Neural cell (in vitro differentiated cells): ENCODE data around the gene ST14. TPM values are rescaled to one million over a fixed set of nuclear protein-coding genes. Genes with fewer than 3 reads are reported as not detected.

Experiments
- H2AFZ ChIP-seq: fragments of 200-600, 300-800 bp; sonication (generic), shearing (Covaris generic); 2 replicates; pipeline ENCODE4 v1.6.0; 2014; ENCODE audit warnings: low read depth, mild to moderate bottlenecking, antibody characterized with exemption, low read length, moderate library complexity
- H3F3A ChIP-seq: fragments of 200-600 bp; shearing (Covaris generic); 2 replicates; pipeline ENCODE4 v1.6.1; 2016; ENCODE audit warnings: mild to moderate bottlenecking, moderate library complexity, mixed read lengths, antibody characterized with exemption, low read length; ENCODE audit not compliant: insufficient read depth, poor library complexity, severe bottlenecking
- H3K27ac ChIP-seq: fragments of 200-600, 300-800 bp; sonication (generic), shearing (Covaris generic); 2 replicates; pipeline ENCODE4 v1.5.1; 2014; ENCODE audit warnings: mild to moderate bottlenecking, low read length, moderate library complexity
- H3K27me3 ChIP-seq: fragments of 300-800, 200-600 bp; sonication (generic), shearing (Covaris generic); 2 replicates; pipeline ENCODE4 v1.6.0; 2014; ENCODE audit warnings: mild to moderate bottlenecking, low read depth, low read length, moderate library complexity; ENCODE audit not compliant: insufficient read depth
- H3K36me3 ChIP-seq: fragments of 300-800, 200-600 bp; sonication (generic), shearing (Covaris generic); 2 replicates; pipeline ENCODE4 v1.5.1; 2014; ENCODE audit warnings: mild to moderate bottlenecking, antibody characterized with exemption, low read length, moderate library complexity; ENCODE audit not compliant: insufficient read depth
- H3K4me2 ChIP-seq: fragments of 300-800, 200-600 bp; sonication (generic), shearing (Covaris generic); 2 replicates; pipeline ENCODE4 v1.6.0; 2014; ENCODE audit warnings: mild to moderate bottlenecking, low read length
- H3K4me3 ChIP-seq: fragments of 300-800, 200-600 bp; sonication (generic), shearing (Covaris generic); 2 replicates; pipeline ENCODE4 v1.5.1; 2014; ENCODE audit warnings: mild to moderate bottlenecking, low read length, moderate library complexity
- H3K79me2 ChIP-seq: fragments of 200-600 bp; shearing (Covaris generic); replicated peaks from 2 replicates; pipeline ENCODE4 v1.6.0; 2014; ENCODE audit warnings: mild to moderate bottlenecking, low read length, moderate library complexity; ENCODE audit not compliant: insufficient read depth
- H3K9ac ChIP-seq: fragments of 300-800, 200-600 bp; sonication (generic), shearing (Covaris generic); 2 replicates; pipeline ENCODE4 v1.6.1; 2016; ENCODE audit warnings: mild to moderate bottlenecking, low read length, mixed read lengths
- H3K9me2 ChIP-seq: fragments of 200-600 bp; shearing (Covaris generic); 2 replicates; pipeline ENCODE4 v1.6.1; 2016; ENCODE audit warnings: mild to moderate bottlenecking, low read length, mixed read lengths; ENCODE audit not compliant: insufficient read depth
- H3K9me3 ChIP-seq: fragments of 200-600, 300-800 bp; sonication (generic), shearing (Covaris generic); 2 replicates; pipeline ENCODE4 v1.6.1; 2016; ENCODE audit warnings: mild to moderate bottlenecking, mixed run types, low read length, moderate library complexity, mixed read lengths
- H4K20me1 ChIP-seq: fragments of 200-600 bp; shearing (Covaris generic); 2 replicates; pipeline ENCODE4 v1.6.1; 2016; ENCODE audit warnings: mild to moderate bottlenecking, mixed run types; ENCODE audit not compliant: insufficient read depth
- CTCF ChIP-seq: fragments of 450-650 bp; IDR thresholded peaks from 2 replicates; pipeline ENCODE4 v1.5.1; 2014; ENCODE audit warnings: antibody characterized with exemption, mild to moderate bottlenecking, moderate library complexity; ENCODE audit not compliant: poor library complexity, severe bottlenecking
- EP300 ChIP-seq: fragments of 450-650 bp; conservative IDR thresholded peaks from 2 replicates; pipeline ENCODE4 v1.6.1; 2014; ENCODE audit warnings: antibody characterized with exemption, mild to moderate bottlenecking, moderate library complexity; ENCODE audit not compliant: poor library complexity, severe bottlenecking
- EZH2 ChIP-seq: fragments of 200-600, 300-800 bp; shearing (Covaris generic), sonication (generic); IDR thresholded peaks from 2 replicates; pipeline ENCODE4 v1.6.1; 2014; ENCODE audit warnings: antibody characterized with exemption, low read length, borderline replicate concordance, mild to moderate bottlenecking; ENCODE audit not compliant: insufficient read depth, poor library complexity, severe bottlenecking
- MXI1 ChIP-seq: fragments of 450-650 bp; conservative IDR thresholded peaks from 2 replicates; pipeline ENCODE4 v1.6.1; 2014; ENCODE audit warnings: antibody characterized with exemption, mild to moderate bottlenecking; ENCODE audit not compliant: poor library complexity, severe bottlenecking
- POLR2AphosphoS5 ChIP-seq: IDR thresholded peaks from 2 replicates; pipeline ENCODE4 v1.6.1; 2012
- RAD21 ChIP-seq: fragments of 450-650 bp; conservative IDR thresholded peaks from 2 replicates; pipeline ENCODE4 v1.6.1; 2014; ENCODE audit warnings: antibody characterized with exemption, mild to moderate bottlenecking, moderate library complexity
- REST ChIP-seq: IDR thresholded peaks from 2 replicates; pipeline ENCODE4 v1.6.1; 2012; ENCODE audit warnings: borderline replicate concordance
- SMC3 ChIP-seq: fragments of 450-650 bp; conservative IDR thresholded peaks from 2 replicates; pipeline ENCODE4 v1.6.1; 2014; ENCODE audit warnings: antibody characterized with exemption, mild to moderate bottlenecking, moderate library complexity; ENCODE audit not compliant: poor library complexity
- TAF1 ChIP-seq: IDR thresholded peaks from 2 replicates; pipeline ENCODE4 v1.6.1; 2012; ENCODE audit warnings: low read depth
- polyA plus RNA-seq: library from polyadenylated mRNA; depleted of rRNA; stranded (reverse); fragments of >200 nt; gene quantifications from 2 replicates; pipeline ENCODE4 v1.2.3, GENCODE V29; 2014

The ST14 gene
- polyA plus RNA-seq, 1 donor from 2014 or later, result not detected

- Histone ChIP-seq H3K79me2 (no peaks in the 10 kb centered on the region), H3F3A (no peaks in the 10 kb centered on the region), H3K27me3 (no peaks in the 10 kb centered on the region), H3K4me2 (no peak overlapping the region), H2AFZ (no peak overlapping the region), H3K27ac (no peak overlapping the region), H3K9ac (no peak overlapping the region), H3K4me3 (no peak overlapping the region), H3K36me3 (no peaks in the 10 kb centered on the region), H3K9me3 (no peaks in the 10 kb centered on the region), H4K20me1 (no peaks in the 10 kb centered on the region), H3K9me2 (no peaks in the 10 kb centered on the region)
- no peak for TF ChIP-seq MXI1
- no peak for TF ChIP-seq EZH2
- no peak for TF ChIP-seq RAD21
- no peak for TF ChIP-seq TAF1
- TF ChIP-seq EP300, result no peak
Observed at GRCh38 chr11:130219148-130219547, 59.6 kb downstream of the ST14 start.

GRCh38 chr11:130220311-130221035 is 60.9 kb downstream of the ST14 start:
- Histone ChIP-seq H3K27me3 (no peaks in the 10 kb centered on the region), H2AFZ (no peak overlapping the region), H3K4me2 (no peak overlapping the region), H3K27ac (no peak overlapping the region), H3K79me2 (no peaks in the 10 kb centered on the region), H3K36me3 (no peaks in the 10 kb centered on the region), H4K20me1 (no peaks in the 10 kb centered on the region), H3K9me2 (no peaks in the 10 kb centered on the region), H3K9me3 (no peaks in the 10 kb centered on the region), H3K9ac (no peak overlapping the region), H3K4me3 (no peak overlapping the region), H3F3A (no peaks in the 10 kb centered on the region)
- TF ChIP-seq EZH2 (no peak), POLR2AphosphoS5 (no peak), REST (no peak), EP300 (no peak), MXI1 (no peak), CTCF (no peak), SMC3 (no peak), RAD21 (no peak), TAF1 (no peak)
